NCI-H2227 (cell line): ENCODE measurements around the gene DMRT2.

ENCODE experiments used
- DNase-seq: peaks from one replicate; lab custom pipeline; 2025; ENCODE audit not compliant: unreplicated experiment; lab: John Stamatoyannopoulos, UW

Gene DMRT2

DNA sequence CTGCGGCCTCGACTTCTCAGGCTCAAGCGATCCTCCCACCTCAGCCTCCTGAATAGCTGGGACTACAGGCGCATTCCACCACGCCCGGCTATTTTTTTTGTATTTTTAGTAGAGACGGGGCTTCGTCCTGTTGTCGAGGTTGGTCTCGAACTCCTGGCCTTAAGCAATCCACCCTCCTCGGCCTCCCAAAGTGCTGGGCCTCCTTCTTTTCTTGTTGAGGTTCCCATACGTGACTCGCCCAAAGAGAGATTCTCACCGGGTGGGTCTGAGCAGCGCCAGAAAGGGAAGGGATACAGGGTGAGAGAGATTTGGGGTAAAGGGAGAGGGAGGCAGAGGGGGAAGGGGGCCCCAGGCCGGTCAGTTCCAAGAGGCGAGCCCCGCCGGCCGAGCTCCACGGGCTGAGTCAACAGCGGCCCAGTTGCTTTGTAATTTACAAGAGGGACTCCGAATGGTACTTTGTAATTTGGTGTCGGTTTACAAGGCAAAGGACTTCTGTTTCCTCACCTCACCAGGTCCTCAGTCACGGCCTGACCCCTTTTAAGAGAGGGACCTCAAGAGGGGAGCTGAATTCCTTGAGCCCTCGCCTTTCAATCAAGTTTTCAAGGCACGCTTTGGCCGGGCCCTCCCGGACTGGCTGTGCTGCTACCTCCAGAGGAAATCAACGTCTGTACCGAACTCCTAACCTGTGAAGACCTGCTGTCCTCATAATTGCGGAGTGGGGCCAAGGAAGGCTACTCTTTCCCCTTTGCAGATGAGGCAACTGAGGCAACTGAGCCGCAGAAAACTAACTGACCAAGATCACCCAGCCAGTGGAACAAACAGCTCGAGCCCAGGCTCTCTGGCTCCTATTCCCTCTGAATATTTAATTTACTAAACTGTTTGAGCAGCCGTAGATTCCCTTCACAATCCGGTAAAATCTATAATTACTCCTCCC is 3.3 kb upstream of the DMRT2 start:
- no peak for DNase-seq

DNA sequence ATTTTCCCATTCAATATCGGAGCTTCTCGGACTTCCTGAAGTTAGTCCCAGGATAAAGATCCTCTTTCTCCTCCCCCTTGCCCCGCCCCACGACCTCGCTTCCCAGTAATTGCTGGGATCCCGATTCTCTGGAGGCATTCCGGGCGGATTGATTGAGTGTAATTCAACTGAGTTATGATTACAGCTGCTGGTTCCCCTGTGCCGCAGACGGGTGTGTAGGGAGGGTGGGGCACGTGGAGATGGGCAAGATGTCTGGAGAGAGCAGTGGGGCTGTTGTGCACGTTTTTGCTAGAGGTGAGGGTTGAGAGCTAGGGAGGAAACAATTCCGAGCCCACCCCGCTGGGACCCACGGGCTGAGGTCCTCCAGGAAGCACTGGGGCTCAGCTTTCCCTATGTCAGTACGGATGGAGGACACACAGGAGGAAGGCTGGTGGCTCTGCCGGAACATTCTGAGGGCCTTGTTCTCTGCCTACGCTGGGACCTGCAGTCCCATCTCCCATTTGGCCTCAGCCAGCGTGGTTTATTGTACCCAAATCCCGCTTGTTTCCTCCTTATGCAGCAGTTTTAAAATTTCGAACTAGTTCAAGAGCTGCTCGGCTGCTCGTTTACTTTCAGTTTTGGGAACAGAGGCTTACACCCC is 2.4 kb upstream of the DMRT2 start:
- no peak for DNase-seq

DNA sequence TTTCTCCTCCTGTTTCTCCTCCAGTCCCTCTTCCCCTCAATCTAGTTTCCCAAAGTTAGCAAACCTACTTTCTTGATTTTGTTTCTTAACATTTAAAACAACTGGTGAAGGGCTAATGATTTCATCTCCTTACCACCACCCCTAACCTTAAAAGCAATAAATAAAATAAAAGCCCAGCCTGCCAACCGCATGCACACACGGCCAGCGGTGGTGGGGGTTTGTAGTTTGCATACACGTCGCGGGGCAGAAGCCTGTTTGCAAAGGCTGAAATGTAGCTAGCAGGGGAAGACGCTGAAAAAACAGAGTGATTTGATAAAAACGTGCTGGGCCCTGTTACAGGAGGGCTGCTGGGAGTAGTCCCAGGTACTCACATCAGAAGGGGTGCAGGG is 1.9 kb upstream of the DMRT2 start:
- no peak for DNase-seq

DNA sequence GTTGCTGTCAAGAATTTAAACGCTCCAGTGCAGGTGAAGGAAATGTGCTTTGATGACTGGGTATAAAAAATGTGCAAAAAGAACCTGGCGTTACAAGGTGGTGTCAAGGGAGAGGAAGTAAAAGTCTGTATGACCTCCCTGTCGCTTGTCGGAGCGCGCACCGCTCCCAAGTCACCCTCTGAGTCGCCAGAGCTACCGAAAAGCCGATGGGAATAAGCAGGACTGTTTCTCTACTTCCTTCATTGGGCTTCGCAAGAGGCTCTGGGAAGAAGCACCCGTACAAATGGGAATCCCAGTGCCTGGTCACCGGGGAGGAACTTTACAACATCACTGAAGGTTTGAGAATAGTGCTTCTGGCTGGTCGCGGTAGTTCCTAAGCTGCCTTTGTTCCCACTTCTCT is 1.3 kb upstream of the DMRT2 start:
- DNase-seq = no peak

DNA sequence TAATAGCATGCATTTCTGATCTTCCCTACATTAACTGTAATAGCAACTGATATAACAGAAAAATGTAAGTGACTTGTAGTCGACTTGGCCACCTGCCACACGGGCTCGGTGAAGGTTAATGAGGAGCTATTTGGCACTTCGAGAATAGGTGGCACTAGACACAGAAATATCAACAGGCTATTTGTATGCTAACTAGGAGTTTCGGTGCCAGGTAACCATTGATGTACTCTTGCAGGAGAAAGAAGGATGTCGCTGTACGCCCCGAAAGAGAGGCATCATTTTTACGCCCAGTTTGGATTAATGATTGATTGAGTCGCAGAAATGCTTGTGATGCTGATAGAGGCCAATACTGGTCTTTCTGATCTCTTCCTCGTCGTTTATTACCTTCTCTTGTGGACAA is 516 bp upstream of the DMRT2 start:
- no peak for DNase-seq

DNA sequence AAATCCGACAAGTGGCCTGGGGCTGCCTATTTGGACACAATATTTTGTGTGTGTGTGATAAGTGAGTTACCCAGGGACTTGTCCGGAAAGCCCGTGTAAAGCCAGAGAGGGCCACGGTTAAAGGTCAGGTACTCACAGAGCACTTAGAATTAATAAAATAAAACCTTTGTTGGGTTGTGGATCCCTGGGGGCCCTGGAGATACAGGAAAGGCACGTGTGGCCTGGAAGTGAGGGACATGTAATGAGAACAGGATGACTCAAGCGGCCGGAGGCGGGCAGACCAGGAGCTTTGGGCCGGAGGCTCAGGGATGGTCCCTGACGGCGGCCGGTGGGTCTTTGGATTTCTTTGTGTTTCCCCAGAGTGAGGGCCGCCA is 1.0 kb downstream of the DMRT2 start:
- DNase-seq = no peak

DNA sequence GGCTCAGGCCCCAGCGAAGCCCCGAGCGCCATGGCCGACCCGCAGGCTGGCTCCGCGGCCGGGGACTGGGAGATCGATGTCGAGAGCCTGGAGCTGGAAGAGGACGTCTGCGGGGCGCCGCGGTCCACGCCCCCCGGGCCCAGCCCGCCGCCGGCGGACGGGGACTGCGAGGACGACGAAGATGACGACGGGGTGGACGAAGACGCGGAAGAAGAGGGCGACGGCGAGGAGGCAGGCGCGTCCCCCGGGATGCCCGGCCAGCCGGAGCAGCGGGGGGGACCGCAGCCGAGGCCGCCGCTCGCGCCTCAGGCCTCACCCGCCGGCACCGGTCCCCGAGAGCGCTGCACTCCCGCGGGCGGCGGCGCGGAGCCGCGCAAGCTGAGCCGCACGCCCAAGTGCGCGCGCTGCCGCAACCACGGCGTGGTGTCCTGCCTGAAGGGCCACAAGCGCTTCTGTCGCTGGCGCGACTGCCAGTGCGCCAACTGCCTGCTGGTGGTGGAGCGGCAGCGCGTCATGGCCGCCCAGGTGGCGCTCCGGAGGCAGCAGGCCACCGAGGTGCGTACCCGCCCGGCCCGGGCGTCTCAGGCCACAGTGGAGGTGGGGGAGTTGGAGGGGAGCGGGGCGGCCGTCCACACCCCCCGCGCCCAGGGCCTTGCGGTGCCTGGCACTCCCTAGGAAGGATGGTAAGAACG is 1.6 kb downstream of the DMRT2 start:
- DNase-seq = peak; percentile 24

DNA sequence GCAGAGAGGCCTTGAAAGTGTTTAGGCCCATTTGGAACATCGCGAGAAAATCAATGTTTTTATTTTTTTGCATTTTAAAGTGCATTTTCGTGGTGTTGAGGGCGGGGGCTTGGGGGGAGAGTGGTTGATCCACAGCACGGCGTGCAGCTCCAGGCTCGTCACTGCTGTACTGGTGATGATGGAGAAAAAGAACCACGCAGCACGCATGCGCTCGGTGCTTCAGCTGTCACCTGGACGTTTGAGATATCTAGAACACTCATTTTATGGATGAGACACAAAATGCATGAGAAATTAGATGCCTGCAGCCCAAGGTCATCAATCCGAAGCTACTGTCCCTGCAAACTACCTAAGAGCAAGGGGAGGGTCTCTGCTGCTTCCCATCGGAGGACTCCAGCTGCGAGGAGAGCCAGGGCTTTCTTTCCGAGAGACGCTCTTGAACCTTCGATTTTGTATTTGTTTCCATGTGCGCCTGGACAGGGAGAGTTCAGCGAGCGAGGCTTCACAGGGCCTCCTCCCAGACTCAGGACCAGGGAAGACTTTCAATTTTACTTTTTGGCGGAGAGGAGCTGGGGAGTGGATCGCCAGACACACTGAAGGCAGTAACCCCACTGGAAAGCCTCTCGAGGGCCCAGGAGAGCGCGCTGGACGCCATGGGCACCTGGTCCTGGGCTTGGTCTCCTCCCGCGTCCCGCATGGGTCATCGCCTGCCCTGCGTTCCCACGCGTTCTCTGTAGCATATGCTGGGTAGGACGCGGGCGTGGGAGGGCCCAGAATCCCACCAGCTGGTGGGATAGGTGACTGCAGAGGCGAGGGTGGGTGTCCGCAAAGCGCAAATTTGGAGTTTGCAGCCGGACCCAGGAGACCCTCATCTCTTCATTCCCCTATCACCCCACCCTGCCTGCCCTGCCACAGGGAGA is 2.5 kb downstream of the DMRT2 start:
- no peak for DNase-seq

DNA sequence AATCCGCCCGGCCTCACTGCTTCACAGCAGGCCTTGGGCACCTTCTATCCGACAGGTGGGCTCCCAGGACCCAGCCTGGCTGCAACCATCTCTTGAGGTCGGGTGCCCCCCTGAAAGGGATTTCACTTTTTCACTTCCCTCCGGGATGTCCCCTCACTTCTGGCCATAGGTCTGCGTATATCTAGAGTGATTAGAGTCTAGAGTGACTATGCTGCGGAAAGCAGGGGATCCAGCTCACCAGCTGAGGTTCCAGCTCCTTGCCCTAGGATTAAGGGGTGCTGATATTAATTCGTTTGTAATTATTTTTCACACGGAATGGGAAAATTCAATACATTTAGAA is 3.1 kb downstream of the DMRT2 start:
- DNase-seq = no peak

DNA sequence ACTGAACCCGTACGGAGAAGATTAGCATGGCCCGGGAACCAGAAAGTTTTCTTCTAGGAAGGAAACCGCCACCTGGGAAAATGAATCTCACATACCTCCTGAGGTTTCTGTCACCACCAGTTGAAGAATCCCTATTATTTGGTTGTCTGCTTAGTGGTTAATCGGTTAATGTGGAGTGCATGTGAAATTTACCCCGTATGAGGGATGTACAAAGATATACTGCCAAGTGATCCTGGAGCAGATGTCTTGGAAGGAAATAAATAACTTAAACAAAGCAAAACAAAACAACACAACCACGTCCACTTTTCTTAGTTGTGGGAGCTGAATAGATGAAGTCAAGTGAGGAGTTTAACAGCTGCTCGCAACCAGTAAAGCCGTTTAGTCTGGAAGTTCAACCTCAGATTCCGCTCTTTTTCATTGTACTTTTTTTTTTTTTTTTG is 3.8 kb downstream of the DMRT2 start:
- no peak for DNase-seq

DNA sequence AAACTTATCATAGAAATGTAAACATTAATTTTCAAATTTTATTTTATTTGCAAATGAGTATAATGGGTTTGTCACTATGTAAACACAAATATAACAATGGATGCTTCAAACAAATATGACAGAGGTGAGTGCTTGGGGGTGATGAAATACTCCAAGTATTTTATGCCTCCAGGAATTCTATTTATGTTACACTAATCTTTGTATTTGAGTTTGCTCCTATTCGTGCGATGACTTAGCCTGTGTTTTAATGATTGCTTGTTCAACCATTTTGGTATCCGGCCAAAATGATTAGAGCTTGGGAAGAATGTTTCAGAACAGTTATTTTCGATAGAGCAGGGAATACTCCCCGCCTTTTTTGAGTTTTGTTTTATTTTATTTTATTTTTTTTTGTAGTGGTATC is 5.0 kb downstream of the DMRT2 start:
- DNase-seq = no peak

DNA sequence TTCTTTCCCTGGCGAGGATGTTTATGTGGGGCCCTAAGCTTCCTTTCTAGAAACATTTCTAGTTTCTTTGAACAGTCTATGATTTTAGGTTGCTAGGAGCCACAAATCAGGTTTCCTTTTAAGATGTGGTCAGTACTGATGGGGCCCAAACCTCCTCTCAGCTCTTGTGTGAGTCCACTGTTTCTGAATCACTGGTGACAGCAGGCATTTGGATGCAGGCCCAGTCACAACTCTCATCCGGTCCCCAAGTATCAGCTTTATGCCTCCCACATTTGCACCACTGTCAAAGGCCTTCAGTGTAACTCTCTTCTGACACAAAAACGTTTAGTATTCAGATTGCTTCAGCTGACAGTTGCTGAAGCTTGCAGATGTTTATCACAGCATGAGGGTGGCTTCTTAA is 7.8 kb downstream of the DMRT2 start:
- no peak for DNase-seq

DNA sequence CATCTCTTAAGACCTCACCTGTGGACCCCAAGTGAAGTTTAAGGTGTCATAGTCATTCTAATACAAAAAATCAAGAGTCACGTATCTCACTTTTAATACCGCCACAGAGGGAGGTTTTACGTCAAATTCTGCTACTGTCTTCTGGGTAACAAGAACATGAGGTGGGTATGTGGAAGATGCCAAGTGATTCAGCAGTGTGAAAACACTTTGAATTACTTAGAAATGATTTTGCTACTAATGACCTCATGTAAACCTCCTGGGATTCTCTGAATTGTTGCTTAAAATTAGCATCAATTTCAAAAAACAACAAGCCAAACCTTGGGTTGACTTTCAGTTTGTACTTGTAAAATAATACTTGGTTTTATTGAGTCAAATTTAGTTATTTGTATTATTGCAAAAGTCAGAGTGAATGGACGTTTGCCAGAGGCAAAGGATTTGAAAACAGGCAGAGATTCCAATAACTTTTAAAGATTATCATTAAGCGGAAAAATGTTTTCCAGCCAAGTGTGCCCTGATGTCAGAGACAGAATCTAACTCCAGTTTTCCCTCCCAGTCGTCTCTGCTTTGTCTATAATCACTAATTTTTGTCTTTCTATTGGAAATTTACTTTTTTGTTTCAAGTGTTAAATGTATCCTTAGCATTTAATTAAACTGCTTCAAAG is 8.8 kb downstream of the DMRT2 start:
- no peak for DNase-seq

DNA sequence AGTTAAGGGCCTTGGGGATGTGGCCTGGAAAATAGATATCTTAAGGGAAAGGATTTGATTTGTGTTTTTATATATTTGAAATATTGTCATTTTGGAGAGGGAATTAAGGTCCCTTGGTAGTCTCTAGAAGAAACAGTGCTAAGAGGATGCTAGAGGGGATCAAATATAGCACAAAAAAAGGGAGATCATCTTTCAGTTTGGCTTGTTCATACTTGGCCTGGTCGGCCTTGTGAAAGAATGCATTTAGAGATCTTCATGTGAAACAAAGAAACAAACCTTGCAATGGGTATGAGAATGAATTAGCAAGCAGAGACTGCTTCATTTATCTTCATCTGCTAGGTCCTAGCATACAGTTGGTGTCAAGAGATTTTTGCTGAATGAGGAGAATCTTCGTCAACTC is 15.0 kb downstream of the DMRT2 start:
- no peak for DNase-seq

DNA sequence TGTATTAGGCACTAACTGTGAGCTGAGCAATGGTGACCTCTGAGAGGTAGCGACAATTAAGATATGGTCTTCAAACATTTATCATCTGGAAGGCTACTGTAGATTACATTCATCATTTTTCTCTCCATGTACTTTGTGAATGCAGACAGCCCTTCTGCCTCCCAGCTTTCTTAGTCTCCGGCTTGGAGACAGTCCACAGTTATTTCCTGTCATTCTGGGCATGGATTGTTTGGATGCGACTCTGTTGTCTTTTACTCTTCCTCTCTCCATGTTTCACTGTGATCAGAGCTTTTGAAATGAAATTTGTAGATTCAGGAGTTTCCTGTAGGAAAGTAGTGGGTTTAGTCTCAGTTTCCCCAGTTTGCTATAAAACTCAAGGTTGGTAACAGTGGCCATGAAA is 20.5 kb downstream of the DMRT2 start:
- no peak for DNase-seq

DNA sequence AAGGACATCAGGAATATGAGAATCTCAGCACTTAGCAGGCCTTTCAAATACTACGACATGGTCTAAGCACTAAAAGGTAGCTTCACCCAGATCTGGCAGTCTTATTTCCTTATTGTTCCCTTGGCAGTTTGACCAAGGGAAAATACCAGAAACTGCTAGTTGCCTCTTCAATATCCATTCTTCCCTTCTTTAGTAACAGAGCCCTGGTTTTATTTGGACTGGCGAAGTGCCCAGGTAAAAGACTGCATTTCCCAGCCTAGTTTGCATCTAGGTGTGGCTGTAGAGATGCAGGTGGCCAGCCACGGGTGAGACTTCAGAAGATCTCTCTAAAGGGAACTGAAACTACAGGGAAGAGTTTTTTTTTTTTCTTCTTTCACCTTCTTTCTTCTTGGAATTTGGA is 21.6 kb downstream of the DMRT2 start:
- DNase-seq = no peak

DNA sequence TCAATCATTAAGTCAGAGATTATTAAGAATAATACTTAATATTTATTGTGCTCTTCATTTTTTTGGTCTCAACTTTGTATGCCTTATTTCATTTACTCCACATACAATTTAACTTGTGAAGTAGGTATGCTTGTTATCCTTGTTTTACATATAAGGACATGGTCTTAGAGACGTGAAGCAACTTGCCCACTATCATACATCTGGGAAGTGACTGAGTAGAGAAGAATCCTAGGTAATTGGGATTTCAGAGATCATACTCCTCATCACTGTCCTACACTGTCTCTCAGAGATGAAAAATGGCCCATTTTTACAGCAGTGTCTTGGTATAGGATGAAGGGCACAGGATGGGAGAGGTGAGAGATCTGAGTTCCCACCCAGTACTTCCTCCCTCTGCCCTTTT is 23.3 kb downstream of the DMRT2 start:
- no peak for DNase-seq

DNA sequence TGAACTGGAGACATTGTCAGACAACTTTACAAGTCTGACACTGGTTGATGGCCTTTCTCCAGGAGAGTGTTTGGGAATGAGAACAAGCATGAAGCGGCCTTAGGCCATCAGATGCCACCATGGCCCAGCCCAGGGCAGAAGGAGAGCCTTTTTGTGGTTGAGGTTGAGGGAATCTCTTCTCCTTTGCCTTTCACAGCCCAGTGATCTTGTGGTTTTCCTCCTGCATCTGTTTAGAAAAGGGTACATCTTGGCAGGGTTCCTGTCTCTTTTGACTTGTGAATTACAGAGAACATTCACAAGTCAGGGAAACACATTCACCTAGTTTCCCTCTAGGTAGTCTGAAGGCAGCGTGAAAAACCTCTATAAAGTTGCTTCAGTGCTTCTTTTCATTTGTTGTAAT is 27.5 kb downstream of the DMRT2 start:
- DNase-seq = no peak

DNA sequence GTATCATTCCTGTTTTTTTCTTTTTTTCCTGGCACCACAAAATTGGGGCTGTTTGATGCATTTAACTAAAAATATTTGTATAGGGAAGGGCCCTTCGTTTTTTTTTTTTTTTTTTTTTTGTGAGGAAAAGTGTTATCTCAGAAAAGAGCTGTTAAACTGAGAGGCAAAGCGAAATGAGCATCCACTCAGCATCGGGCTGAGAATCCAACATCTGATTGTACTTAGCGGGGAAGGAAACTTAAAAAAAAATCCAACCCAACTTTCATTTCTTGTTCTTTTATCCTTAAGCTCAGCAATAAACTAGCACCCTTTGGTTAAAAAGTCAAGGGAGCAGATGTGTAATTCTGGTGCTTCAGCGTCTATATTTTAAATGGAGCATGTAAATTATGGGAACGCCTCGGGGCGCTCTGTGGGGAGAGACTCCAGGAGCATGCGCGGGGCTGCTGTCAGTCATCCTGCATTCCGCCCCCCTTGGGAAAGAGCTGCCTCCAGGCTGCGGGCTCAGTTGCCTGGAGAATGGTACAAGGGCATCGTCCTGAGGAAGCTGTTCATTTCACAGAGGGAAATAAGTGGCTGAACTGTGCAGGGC is 33.3 kb downstream of the DMRT2 start:
- DNase-seq = no peak

DNA sequence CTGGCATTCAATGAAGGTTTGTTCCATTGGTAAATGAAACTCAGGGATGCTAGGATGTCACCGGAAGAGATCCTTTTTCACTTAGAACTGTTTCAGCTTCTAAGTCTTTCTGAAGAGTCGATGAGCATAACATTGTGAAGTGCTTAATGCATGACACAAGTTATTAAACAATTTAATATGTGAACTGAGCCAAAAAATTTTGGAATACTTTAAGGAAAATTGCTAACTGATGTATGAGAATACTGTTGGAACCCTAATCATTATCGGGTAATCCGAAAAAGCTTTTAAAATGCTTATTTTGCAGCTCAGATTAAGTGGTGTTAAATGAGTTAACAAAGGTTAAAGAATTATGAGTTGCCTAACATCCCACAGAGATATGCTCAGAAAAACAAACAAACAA is 34.9 kb downstream of the DMRT2 start:
- DNase-seq = no peak
